Renal pelvis (tissue), 12 donors: Measurements from ENCODE around the gene GEMIN4. TPM values are rescaled to one million over a fixed set of nuclear protein-coding genes. Genes with fewer than 3 reads are reported as not detected.
"Not testable (repeated sequence)": the region's sequence is repeated elsewhere in the genome, so short reads cannot be mapped to it uniquely, and the experiment has no call there.

Experiments
- DNase-seq: peaks from one replicate; pipeline ENCODE4 v3.0.0-alpha.2; 2013
- long read RNA-seq, 16 experiments: transcript quantifications; one replicate each; lab custom pipeline, GENCODE V29; 2026
- polyA plus RNA-seq, 3 donors: library from polyadenylated mRNA; unstranded; fragments of 120-200 nt; gene quantifications; one replicate each; pipeline ENCODE4 v1.2.1, GENCODE V29; 2013; ENCODE audit not compliant: insufficient read length in 3 of 3

The GEMIN4 gene
- polyA plus RNA-seq: 10 to 100 TPM; 22.8 to 26.4 (median 24.8) TPM
- long read RNA-seq, donor 1, full-length matches to known transcripts: 13 of 13 reads
- long read RNA-seq, donor 1, partial matches to known transcripts: 0 of 13 reads
- long read RNA-seq, donor 1, other reads (novel, unspliced or antisense): 0 of 13 reads
- long read RNA-seq, donor 2, full-length matches to known transcripts: 19 of 19 reads
- long read RNA-seq, donor 2, partial matches to known transcripts: 0 of 19 reads
- long read RNA-seq, donor 2, other reads (novel, unspliced or antisense): 0 of 19 reads
- long read RNA-seq, donor 3, full-length matches to known transcripts: 20 of 20 reads
- long read RNA-seq, donor 3, partial matches to known transcripts: 0 of 20 reads
- long read RNA-seq, donor 3, other reads (novel, unspliced or antisense): 0 of 20 reads
- long read RNA-seq, donor 4, full-length matches to known transcripts: 13 of 13 reads
- long read RNA-seq, donor 4, partial matches to known transcripts: 0 of 13 reads
- long read RNA-seq, donor 4, other reads (novel, unspliced or antisense): 0 of 13 reads
- long read RNA-seq, donor 5, full-length matches to known transcripts: 5 of 5 reads
- long read RNA-seq, donor 5, partial matches to known transcripts: 0 of 5 reads
- long read RNA-seq, donor 5, other reads (novel, unspliced or antisense): 0 of 5 reads
- long read RNA-seq, donor 6, full-length matches to known transcripts: 12 of 12 reads
- long read RNA-seq, donor 6, partial matches to known transcripts: 0 of 12 reads
- long read RNA-seq, donor 6, other reads (novel, unspliced or antisense): 0 of 12 reads
- long read RNA-seq, donor 7, full-length matches to known transcripts: 29 of 29 reads
- long read RNA-seq, donor 7, partial matches to known transcripts: 0 of 29 reads
- long read RNA-seq, donor 7, other reads (novel, unspliced or antisense): 0 of 29 reads
- long read RNA-seq, donor 8, full-length matches to known transcripts: 9 of 9 reads
- long read RNA-seq, donor 8, partial matches to known transcripts: 0 of 9 reads
- long read RNA-seq, donor 8, other reads (novel, unspliced or antisense): 0 of 9 reads
- long read RNA-seq, donor 9, full-length matches to known transcripts: 24 of 24 reads
- long read RNA-seq, donor 9, partial matches to known transcripts: 0 of 24 reads
- long read RNA-seq, donor 9, other reads (novel, unspliced or antisense): 0 of 24 reads
- long read RNA-seq, donor 10, full-length matches to known transcripts: 13 of 13 reads
- long read RNA-seq, donor 10, partial matches to known transcripts: 0 of 13 reads
- long read RNA-seq, donor 10, other reads (novel, unspliced or antisense): 0 of 13 reads
- long read RNA-seq, donor 11, full-length matches to known transcripts: 16 of 16 reads
- long read RNA-seq, donor 11, partial matches to known transcripts: 0 of 16 reads
- long read RNA-seq, donor 11, other reads (novel, unspliced or antisense): 0 of 16 reads
- long read RNA-seq, donor 12, full-length matches to known transcripts: 22 of 22 reads
- long read RNA-seq, donor 12, partial matches to known transcripts: 0 of 22 reads
- long read RNA-seq, donor 12, other reads (novel, unspliced or antisense): 0 of 22 reads
- long read RNA-seq, donor 13, full-length matches to known transcripts: 16 of 16 reads
- long read RNA-seq, donor 13, partial matches to known transcripts: 0 of 16 reads
- long read RNA-seq, donor 13, other reads (novel, unspliced or antisense): 0 of 16 reads
- long read RNA-seq, donor 14: 0 reads
- long read RNA-seq, donor 15: 0 reads
- long read RNA-seq, donor 16, full-length matches to known transcripts: 30 of 30 reads
- long read RNA-seq, donor 16, partial matches to known transcripts: 0 of 30 reads
- long read RNA-seq, donor 16, other reads (novel, unspliced or antisense): 0 of 30 reads

- DNase-seq: peak; percentile 87
These were observed at the start of gene GEMIN4 for GRCh38 chr17:752002-752619. Gene GEMIN4 (minus strand): TSS chr17:752264. CDS start chr17:752142, 122 bp downstream.

- DNase-seq: no peak
These were observed 49.6 kb upstream of the GEMIN4 start for GRCh38 chr17:801660-802059.

- DNase-seq: no peak
These were observed 48.6 kb upstream of the GEMIN4 start for GRCh38 chr17:800446-801242.

- DNase-seq: no peak
These were observed 47.2 kb upstream of the GEMIN4 start for GRCh38 chr17:799261-799660.

- no peak for DNase-seq
These were observed 46.2 kb upstream of the GEMIN4 start for GRCh38 chr17:798246-798645.

GRCh38 chr17:797236-797840 lies 45.3 kb upstream of the GEMIN4 start:
- no peak for DNase-seq

- DNase-seq: no peak
These were observed 44.5 kb upstream of the GEMIN4 start for GRCh38 chr17:796609-797008.

- DNase-seq: no peak
These were observed 43.7 kb upstream of the GEMIN4 start for GRCh38 chr17:795721-796120.

- no peak for DNase-seq
These were observed 43.2 kb upstream of the GEMIN4 start for GRCh38 chr17:795276-795675.

GRCh38 chr17:794876-795275 lies 42.8 kb upstream of the GEMIN4 start:
- peak; percentile 78 for DNase-seq

- DNase-seq: no peak
These were observed 40.2 kb upstream of the GEMIN4 start for GRCh38 chr17:792277-792676.

- no peak for DNase-seq
These were observed 39.8 kb upstream of the GEMIN4 start for GRCh38 chr17:791829-792228.

- DNase-seq: not testable (repeated sequence)
These were observed 38.8 kb upstream of the GEMIN4 start for GRCh38 chr17:790874-791247.

GRCh38 chr17:789931-790873 lies 38.1 kb upstream of the GEMIN4 start:
- DNase-seq: not testable (repeated sequence)

- no peak for DNase-seq
These were observed 37.2 kb upstream of the GEMIN4 start for GRCh38 chr17:789160-789840.

GRCh38 chr17:788551-788950 lies 36.5 kb upstream of the GEMIN4 start:
- no peak for DNase-seq

- no peak for DNase-seq
These were observed 35.7 kb upstream of the GEMIN4 start for GRCh38 chr17:787641-788221.
